ENCODE data around the gene CYB5A.

The CYB5A gene

DNA sequence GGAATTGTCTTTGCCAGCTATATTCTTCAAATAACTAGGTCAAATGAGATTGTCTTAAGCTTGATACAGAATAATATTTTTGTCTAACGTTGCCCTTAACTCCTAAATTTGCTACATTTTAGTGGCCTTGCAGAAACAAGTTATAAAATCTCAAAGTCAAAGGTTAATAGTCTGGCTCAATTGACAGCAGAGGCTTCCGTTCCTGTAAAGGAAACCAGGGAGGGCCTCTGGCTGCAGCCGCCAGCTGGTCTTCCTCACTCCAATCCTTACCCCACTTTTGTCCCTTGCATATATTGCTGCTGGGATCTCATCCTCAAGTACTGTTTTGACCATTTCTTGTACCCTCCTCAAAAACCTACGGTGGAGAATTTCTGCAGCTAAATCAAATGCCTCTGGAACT lies 17.1 kb downstream of the CYB5A start:
- no peak for DNase-seq

GRCh38 chr18:74273394-74273793 lies 18.4 kb downstream of the CYB5A start:
- no peak for DNase-seq

DNA sequence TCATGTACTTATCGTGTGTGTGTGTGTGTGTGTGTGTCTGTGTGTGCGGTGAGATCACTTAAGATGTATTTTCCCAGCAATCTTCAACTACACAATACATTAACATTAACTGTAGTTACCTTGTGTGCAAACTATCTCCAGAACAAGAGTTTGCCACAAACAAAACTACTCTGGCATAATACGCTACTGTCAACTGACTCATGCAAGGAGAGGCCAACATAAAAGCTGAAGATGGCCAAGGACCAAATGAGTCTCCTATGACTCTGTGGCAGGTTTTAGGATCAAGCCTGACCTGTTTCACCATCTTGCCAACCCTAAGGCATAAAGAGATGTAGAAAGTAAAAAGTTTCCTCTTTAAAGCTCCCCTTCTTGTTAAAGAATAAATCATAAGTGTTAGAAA lies 20.1 kb downstream of the CYB5A start:
- DNase-seq = no peak

- DNase-seq = no peak
Observed at GRCh38 chr18:74268933-74269620, 22.7 kb downstream of the CYB5A start.

GRCh38 chr18:74268175-74268574 lies 23.6 kb downstream of the CYB5A start:
- DNase-seq = no peak

DNA sequence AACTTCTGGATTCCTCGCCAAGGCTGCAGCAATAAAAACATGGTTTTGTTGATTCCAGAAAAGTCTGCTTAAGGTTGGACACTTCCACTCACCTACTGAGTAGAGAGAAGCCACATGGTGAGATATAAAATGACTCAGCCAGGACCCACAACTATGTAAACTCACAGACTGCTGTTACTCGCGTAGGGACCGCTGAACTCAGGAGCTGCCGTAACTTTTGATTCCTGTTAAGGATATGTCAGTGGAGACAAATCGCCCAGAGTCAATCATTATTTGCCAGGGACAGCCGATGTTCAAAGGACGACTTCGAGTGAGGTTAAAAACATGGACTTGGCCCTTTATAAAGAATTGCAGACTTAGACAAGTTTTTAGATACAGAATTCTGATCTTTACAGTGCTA lies 25.6 kb downstream of the CYB5A start:
- no peak for DNase-seq

- DNase-seq = no peak
Observed at GRCh38 chr18:74265546-74266098, 26.1 kb downstream of the CYB5A start.

- no peak for DNase-seq
Observed at GRCh38 chr18:74264303-74265020, 27.3 kb downstream of the CYB5A start.

GRCh38 chr18:74261053-74261713 lies 30.6 kb downstream of the CYB5A start:
- DNase-seq = no peak

GRCh38 chr18:74259347-74259746 lies 32.4 kb downstream of the CYB5A start:
- DNase-seq = no peak

- no peak for DNase-seq
Observed at GRCh38 chr18:74257083-74257482, 34.7 kb downstream of the CYB5A start.

DNA sequence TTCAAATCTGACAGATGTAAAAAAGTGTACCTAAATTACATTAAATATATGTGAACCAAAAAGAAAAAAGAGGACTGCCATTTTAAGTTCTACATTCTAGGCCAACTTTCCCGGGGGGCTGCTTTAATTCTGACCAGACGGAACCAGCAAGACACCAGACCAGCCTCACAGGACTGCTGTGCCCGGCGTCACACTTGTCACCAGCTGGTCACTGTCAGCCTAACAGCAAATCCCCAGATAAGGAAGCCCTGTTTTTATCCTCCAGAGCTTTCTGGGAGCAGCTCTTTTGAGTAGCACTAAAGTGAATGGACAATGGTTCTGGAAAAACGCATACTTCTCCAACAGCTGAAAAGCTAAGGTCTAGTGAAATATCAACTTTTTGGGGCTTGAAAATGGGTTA lies 35.6 kb downstream of the CYB5A start:
- DNase-seq = no peak

DNA sequence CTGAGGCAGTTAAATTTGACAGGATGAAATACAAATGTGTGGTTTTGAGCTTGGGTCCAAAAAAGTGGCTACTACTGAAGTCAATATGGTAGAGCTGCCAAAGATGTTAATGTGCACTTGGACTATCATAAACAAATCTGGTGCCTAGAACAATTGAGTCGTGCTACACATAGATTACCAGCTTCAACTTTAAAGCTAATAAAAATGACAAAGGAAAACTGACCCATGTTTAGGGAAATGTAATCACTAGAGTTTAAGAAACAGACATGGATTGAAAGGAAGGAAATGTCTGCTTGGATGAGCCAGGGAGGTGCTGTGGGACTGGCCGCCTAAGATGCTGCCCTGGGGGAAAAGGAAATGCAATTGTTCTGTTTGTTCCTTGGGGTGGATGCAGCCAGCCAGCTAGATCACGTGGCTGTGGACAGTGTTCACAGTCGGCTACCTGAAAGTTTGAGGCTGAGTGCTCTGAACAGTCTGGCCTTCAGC lies 36.6 kb downstream of the CYB5A start:
- no peak for DNase-seq

- no peak for DNase-seq
Observed at GRCh38 chr18:74252039-74252395, 39.7 kb downstream of the CYB5A start.

DNA sequence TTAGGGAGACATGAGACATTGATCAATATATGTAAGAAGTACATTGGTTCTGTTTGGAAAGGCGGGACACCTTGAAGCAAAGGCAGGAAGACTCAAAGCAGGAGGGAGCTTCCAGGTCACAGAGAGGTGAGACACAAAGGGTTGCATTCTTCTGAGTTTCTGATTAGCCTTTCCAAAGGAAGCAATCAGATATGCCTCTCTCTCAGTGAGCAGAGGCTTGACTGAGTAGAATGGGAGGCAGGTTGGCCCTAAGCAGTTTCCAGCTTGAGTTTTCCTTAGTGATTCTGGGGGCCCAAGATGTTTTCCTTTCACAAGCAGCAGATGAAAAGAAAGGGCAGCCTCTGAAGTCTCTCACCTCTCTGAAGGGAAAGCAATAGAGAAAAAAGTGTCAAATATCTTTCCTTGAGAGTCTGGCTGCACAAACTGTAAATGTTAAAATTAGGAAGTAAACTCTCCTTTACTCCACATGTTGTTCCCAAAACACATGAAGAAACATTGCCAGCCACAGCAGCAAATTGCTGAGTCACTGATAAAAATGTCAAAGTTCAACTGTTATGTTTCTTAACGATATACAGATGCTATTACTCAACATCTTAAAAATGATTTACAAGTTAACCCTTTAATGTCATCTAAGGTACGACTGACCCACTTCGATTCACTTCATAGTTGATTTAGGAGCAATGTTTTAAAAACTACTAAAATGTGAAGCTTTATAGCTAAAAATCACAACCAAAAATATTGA lies 40.3 kb downstream of the CYB5A start:
- DNase-seq = no peak

- DNase-seq = no peak
Observed at GRCh38 chr18:74250131-74250530, 41.6 kb downstream of the CYB5A start.

DNA sequence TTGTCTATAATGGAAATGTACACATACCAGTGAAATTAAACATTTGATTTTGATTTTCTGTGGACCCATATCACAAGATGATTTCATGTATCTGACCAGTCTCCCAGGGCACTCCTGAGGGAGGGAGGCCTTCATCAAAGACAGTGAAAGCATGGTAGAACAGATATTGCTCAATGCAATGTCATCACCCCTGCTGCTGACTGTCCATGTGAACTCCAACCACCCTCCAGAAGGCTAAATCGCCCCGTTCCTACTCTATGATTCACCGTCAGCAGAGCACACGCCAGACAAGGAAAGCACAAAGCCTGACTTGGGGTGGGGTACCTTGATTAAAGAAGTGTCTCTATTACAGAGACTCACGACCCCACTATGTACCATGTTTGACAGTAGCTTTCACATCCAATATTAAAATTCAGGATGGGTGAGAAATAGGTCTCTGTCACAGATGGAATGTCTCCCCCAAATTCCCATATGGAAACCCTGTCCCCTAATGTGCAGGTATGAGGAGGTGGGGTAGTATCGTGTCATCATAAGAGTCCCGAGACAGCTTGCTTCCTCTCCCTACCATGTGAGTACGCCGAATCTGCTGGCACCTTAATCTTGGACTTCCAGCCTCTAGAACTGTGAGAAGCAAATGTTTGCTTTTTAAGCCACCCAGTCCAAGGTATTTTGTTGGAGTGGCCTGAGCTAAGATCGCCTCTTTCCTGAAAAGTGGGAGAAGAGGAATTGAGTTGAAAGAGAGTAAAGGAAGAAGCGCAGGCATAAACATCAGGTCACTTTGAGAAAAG lies 42.4 kb downstream of the CYB5A start:
- DNase-seq = no peak

DNA sequence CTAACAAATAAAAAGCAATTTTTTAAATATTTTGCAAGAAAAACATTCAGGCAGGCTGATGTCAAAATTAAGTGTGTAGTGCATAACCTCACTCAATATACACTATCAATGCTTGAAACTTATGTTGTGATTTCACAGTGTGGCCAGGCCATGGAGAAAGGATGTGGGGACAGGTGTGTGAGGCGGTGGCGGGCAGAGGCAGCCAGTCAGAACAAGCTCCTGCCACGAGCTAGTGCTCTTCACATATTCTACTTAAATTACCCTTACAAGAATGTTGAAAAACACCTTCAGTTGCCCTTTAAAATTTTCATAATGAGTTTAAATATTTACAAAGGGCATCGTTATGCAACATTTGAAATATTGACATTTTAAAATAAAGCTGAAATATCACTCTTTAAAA lies 43.2 kb downstream of the CYB5A start:
- DNase-seq = no peak

- no peak for DNase-seq
Observed at GRCh38 chr18:74248189-74248588, 43.6 kb downstream of the CYB5A start.

DNA sequence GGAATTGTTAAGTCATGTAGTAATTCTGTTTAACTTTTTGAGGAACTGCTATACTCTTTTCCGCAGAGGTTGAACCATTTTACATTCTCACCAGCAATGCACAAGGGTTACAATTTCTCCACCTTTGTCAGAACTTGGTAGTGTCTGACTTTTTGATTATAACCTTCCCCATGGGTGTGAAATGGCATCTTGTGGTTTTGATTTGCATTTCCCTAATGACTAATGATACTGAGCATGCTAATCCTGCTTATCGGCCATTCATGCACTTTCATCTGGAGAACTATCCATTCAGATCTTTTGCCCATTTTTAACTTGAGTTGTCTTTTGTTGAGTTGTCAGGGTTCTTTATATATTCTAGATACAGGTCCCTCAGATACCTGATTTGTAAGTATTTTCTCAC lies 47.2 kb downstream of the CYB5A start:
- no peak for DNase-seq

GRCh38 chr18:74243127-74243526 lies 48.6 kb downstream of the CYB5A start:
- DNase-seq = no peak

DNA sequence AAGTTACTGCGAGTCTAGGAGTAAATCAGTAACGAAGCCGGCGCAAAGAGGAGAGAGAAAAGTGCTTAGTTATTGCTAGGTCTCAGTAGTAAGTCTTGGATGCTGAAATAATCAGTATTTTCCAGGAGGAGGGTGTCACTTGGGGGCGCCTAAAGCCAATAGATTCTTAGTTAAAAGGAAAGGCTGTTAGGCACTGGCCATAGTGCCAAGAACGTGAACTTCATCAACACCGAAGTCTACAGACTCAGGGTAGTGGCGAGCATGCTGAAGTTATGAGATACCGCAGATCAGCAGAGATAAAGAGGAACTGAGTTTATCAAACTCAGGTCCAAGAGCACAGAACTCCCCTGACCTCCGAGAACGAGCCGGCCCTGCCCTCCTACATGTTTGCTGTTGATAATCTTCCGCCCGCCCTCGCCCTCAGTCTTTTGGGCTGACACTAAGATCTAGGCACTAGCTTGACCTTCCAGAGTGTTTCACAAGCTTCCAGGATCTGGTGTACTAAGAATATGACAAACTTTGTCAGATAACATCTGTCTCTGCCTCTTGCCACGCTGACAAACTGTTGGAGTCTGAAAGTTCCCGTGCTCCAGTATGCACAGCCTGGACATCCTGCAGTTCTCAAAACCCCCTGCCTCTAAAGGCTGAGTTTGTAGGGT lies 49.2 kb downstream of the CYB5A start:
- DNase-seq = no peak
